ENCODE data around the gene ATP11C. TPM values are rescaled to one million over a fixed set of nuclear protein-coding genes. Genes with fewer than 3 reads are reported as not detected.
A peak's percentile ranks its signal among the peaks of the same experiment; 100 is the strongest.

ATP11C gene
- total RNA-seq, 1 experiment from 2014 or later = 38.6 TPM

DNA sequence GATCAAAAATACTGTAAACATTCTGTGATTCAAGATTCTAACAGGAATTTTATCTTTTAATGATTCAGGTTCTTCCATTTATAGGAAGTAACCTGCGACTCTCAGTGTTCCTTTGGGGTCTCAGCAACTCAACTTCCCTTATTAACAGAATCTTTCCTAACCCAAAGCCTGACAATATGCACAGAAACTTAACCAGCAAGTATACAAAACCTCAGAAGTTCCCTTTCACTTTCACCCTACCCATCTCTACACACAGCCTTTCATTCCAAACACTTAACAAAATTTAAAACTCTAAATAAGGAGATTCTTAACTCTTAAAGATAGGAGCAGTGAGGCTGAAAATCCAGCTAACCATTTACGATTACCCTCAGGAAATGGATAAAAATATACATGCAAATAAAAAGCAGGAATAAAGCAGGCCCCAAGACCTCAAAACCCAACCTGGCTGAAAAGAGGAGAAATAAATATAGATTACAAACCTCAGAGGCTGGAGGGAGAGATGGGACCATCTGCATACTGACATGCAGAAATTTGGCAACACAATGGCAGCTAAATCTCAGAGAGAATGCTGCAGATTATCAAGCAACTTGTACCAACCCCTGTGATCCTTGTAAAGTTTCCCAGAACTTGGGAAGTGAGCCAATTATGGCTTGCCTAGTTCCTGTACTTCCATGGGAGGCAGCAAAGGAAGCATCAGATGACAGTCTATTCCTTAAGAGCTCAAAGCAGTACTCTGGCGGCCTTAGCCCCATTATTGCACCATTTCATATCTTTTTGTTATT lies 101.0 kb downstream of the ATP11C start:
- H3K9me3 Mint-ChIP-seq = no peaks in the 10 kb centered on the region
- ChIA-PET CTCF (interaction anchor here (1.1 kb wide), 1 partner anchor 19 kb away, joined by 3 read pairs; no protein-coding TSS in a partner anchor), POLR2A (no interaction called here)
- no peak for TF ChIP-seq CREM (CRISPR knock-in tag; IDR thresholded peaks at IDR 0.05)
- TF ChIP-seq, protein P1, sequence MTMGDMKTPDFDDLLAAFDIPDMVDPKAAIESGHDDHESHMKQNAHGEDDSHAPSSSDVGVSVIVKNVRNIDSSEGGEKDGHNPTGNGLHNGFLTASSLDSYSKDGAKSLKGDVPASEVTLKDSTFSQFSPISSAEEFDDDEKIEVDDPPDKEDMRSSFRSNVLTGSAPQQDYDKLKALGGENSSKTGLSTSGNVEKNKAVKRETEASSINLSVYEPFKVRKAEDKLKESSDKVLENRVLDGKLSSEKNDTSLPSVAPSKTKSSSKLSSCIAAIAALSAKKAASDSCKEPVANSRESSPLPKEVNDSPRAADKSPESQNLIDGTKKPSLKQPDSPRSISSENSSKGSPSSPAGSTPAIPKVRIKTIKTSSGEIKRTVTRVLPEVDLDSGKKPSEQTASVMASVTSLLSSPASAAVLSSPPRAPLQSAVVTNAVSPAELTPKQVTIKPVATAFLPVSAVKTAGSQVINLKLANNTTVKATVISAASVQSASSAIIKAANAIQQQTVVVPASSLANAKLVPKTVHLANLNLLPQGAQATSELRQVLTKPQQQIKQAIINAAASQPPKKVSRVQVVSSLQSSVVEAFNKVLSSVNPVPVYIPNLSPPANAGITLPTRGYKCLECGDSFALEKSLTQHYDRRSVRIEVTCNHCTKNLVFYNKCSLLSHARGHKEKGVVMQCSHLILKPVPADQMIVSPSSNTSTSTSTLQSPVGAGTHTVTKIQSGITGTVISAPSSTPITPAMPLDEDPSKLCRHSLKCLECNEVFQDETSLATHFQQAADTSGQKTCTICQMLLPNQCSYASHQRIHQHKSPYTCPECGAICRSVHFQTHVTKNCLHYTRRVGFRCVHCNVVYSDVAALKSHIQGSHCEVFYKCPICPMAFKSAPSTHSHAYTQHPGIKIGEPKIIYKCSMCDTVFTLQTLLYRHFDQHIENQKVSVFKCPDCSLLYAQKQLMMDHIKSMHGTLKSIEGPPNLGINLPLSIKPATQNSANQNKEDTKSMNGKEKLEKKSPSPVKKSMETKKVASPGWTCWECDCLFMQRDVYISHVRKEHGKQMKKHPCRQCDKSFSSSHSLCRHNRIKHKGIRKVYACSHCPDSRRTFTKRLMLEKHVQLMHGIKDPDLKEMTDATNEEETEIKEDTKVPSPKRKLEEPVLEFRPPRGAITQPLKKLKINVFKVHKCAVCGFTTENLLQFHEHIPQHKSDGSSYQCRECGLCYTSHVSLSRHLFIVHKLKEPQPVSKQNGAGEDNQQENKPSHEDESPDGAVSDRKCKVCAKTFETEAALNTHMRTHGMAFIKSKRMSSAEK (CRISPR knock-in tag; IDR thresholded peaks at IDR 0.05; ENCODE audit: borderline replicate concordance) = no peak
- TF ChIP-seq, protein P2, sequence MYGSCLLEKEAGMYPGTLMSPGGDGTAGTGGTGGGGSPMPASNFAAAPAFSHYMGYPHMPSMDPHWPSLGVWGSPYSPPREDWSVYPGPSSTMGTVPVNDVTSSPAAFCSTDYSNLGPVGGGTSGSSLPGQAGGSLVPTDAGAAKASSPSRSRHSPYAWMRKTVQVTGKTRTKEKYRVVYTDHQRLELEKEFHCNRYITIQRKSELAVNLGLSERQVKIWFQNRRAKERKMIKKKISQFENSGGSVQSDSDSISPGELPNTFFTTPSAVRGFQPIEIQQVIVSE (CRISPR knock-in tag; IDR thresholded peaks at IDR 0.05; ENCODE audit: borderline replicate concordance) = no peak
- no peak for TF ChIP-seq NR1H2 (CRISPR knock-in tag; IDR thresholded peaks at IDR 0.05)
- TF ChIP-seq, protein P3, sequence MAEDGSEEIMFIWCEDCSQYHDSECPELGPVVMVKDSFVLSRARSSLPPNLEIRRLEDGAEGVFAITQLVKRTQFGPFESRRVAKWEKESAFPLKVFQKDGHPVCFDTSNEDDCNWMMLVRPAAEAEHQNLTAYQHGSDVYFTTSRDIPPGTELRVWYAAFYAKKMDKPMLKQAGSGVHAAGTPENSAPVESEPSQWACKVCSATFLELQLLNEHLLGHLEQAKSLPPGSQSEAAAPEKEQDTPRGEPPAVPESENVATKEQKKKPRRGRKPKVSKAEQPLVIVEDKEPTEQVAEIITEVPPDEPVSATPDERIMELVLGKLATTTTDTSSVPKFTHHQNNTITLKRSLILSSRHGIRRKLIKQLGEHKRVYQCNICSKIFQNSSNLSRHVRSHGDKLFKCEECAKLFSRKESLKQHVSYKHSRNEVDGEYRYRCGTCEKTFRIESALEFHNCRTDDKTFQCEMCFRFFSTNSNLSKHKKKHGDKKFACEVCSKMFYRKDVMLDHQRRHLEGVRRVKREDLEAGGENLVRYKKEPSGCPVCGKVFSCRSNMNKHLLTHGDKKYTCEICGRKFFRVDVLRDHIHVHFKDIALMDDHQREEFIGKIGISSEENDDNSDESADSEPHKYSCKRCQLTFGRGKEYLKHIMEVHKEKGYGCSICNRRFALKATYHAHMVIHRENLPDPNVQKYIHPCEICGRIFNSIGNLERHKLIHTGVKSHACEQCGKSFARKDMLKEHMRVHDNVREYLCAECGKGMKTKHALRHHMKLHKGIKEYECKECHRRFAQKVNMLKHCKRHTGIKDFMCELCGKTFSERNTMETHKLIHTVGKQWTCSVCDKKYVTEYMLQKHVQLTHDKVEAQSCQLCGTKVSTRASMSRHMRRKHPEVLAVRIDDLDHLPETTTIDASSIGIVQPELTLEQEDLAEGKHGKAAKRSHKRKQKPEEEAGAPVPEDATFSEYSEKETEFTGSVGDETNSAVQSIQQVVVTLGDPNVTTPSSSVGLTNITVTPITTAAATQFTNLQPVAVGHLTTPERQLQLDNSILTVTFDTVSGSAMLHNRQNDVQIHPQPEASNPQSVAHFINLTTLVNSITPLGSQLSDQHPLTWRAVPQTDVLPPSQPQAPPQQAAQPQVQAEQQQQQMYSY (CRISPR knock-in tag; IDR thresholded peaks at IDR 0.05) = no peak
- TF ChIP-seq ETV6 (CRISPR knock-in tag; IDR thresholded peaks at IDR 0.05) = no peak
- no peak for TF ChIP-seq JUN (CRISPR knock-in tag; IDR thresholded peaks at IDR 0.05)
- no peak for TF ChIP-seq GABPB1 (CRISPR knock-in tag; IDR thresholded peaks at IDR 0.05)
- no peak for TF ChIP-seq ZNF416 (CRISPR knock-in tag; IDR thresholded peaks at IDR 0.05)
- TF ChIP-seq CBFB (CRISPR knock-in tag; IDR thresholded peaks at IDR 0.05; ENCODE audit: low read depth) = no peak
- no peak for TF ChIP-seq ZNF423 (CRISPR knock-in tag; IDR thresholded peaks at IDR 0.05)
- no peak for TF ChIP-seq ZNF317 (CRISPR knock-in tag; IDR thresholded peaks at IDR 0.05; ENCODE audit: borderline replicate concordance, low read depth)
- TF ChIP-seq OVOL2 (CRISPR knock-in tag; IDR thresholded peaks at IDR 0.05; ENCODE audit: borderline replicate concordance) = no peak
- no peak for TF ChIP-seq ZNF121 (CRISPR knock-in tag; IDR thresholded peaks at IDR 0.05)
- peak overlapping the region; percentile 29; the same call in 1 of the 2 replicates for H3K4me3 Mint-ChIP-seq
- no peaks in the 10 kb centered on the region for H3K27me3 Mint-ChIP-seq (ENCODE audit: low read depth)
- ATAC-seq = peak; percentile 74
- H3K36me3 Mint-ChIP-seq = no peaks in the 10 kb centered on the region
- DNase-seq (ENCODE audit: low spot score) = no peak
- H3K27ac Mint-ChIP-seq = peak overlapping the region; percentile 85
- peaks cover 73% of the 10 kb centered on the region for H3K4me1 Mint-ChIP-seq

DNA sequence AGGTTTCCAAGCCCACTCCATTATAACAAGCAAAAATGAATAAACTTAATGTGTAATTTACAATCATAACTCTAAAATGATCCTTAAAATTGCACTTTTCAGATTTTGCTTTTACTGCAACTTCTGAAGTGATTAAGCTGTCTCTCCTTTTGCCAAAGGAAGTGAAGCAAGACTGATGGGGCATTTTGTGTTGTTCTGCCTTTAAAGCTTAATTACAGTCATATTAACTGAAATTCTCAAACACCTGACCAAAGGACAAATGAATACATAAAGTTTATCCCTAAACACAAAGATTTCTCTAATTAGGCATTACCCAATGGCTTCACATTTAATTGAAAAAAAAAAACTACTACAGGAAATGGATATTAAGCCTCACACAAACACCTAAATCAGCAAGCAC lies 101.8 kb downstream of the ATP11C start:
- no peak overlapping the region; the same call in 1 of the 2 replicates for H3K4me3 Mint-ChIP-seq
- TF ChIP-seq FOXK1 (CRISPR knock-in tag; IDR thresholded peaks at IDR 0.05) (no peak), CREM (CRISPR knock-in tag; IDR thresholded peaks at IDR 0.05) (no peak), RELA (CRISPR knock-in tag; IDR thresholded peaks at IDR 0.05; ENCODE audit: borderline replicate concordance) (no peak), SOX15 (CRISPR knock-in tag; IDR thresholded peaks at IDR 0.05) (no peak), ATF1 (CRISPR knock-in tag; IDR thresholded peaks at IDR 0.05) (no peak), PRRX2 (CRISPR knock-in tag; IDR thresholded peaks at IDR 0.05) (no peak), GTF2I (CRISPR knock-in tag; conservative IDR thresholded peaks at IDR 0.05) (no peak), JAZF1 (CRISPR knock-in tag; IDR thresholded peaks at IDR 0.05) (no peak), MYBL2 (CRISPR knock-in tag; IDR thresholded peaks at IDR 0.05) (no peak)
- TF ChIP-seq, protein P4, sequence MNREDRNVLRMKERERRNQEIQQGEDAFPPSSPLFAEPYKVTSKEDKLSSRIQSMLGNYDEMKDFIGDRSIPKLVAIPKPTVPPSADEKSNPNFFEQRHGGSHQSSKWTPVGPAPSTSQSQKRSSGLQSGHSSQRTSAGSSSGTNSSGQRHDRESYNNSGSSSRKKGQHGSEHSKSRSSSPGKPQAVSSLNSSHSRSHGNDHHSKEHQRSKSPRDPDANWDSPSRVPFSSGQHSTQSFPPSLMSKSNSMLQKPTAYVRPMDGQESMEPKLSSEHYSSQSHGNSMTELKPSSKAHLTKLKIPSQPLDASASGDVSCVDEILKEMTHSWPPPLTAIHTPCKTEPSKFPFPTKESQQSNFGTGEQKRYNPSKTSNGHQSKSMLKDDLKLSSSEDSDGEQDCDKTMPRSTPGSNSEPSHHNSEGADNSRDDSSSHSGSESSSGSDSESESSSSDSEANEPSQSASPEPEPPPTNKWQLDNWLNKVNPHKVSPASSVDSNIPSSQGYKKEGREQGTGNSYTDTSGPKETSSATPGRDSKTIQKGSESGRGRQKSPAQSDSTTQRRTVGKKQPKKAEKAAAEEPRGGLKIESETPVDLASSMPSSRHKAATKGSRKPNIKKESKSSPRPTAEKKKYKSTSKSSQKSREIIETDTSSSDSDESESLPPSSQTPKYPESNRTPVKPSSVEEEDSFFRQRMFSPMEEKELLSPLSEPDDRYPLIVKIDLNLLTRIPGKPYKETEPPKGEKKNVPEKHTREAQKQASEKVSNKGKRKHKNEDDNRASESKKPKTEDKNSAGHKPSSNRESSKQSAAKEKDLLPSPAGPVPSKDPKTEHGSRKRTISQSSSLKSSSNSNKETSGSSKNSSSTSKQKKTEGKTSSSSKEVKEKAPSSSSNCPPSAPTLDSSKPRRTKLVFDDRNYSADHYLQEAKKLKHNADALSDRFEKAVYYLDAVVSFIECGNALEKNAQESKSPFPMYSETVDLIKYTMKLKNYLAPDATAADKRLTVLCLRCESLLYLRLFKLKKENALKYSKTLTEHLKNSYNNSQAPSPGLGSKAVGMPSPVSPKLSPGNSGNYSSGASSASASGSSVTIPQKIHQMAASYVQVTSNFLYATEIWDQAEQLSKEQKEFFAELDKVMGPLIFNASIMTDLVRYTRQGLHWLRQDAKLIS (CRISPR knock-in tag; IDR thresholded peaks at IDR 0.05; ENCODE audit: borderline replicate concordance) = no peak

More for the DNA sequence above, 101.8 kb downstream of the ATP11C start:
- Mint-ChIP-seq H3K36me3 (no peaks in the 10 kb centered on the region), H3K27me3 (ENCODE audit: low read depth) (no peaks in the 10 kb centered on the region), H3K27ac (peak overlapping the region; percentile 85), H3K4me1 (peaks cover 81% of the 10 kb centered on the region), H3K9me3 (no peaks in the 10 kb centered on the region)
- DNase-seq (ENCODE audit: low spot score) (no peak), ATAC-seq (no peak)
- CTCF ChIA-PET = interaction anchor here (1.1 kb wide), 1 partner anchor 20 kb away, joined by 3 read pairs; no protein-coding TSS in a partner anchor
- POLR2A ChIA-PET = no interaction called here

All from WTC11 (cell line).